ENCODE data around the gene B3GNT4. TPM values are rescaled to one million over a fixed set of nuclear protein-coding genes. Genes with fewer than 3 reads are reported as not detected.
"Not testable (repeated sequence)": the region's sequence is repeated elsewhere in the genome, so short reads cannot be mapped to it uniquely, and the experiment has no call there.

Gene B3GNT4
- total RNA-seq, 1 donor from 2014 or later: 0.46 TPM

DNA sequence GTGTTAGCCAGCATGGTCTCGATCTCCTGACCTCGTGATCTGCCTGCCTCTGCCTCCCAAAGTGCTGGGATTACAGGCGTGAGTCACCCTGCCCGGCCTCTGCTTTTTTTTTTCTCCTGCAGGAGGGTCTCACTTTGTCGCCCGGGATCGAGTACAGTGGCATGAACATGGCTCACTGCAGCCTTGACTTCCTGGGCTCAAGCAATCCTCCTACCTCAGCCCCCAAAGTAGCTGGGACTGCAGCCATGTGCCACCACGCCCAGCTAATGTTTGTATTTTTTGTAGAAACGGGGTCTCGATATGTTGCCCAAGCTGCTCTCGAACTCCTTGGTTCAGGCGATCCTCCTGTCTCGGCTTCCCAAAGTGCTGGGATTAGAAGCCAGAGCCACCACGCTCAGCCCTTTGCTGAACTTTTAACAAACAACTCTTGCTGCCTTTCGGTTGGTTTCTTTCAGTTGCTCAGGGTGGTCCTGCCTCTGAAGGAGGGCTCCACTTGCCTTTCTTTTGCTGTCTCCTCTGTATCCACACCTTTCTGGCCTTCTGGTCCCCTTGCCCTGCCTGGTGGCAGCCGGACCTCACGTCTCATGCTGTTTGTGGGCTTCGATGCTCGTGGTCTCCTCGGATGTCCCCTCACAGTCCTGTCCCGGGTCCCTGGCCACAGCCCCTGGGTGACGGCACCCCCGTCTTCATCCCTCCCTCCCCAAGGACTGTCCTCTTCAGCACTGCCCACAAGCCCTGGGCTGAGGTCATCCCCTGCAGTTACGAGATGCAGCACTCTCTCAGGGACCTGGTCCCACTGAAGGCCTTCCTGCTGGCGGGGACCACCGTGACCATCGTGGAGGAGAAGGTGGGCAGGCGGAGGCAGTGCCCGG lies 3.8 kb upstream of the B3GNT4 start:
- no peak for ATAC-seq
- intact Hi-C loops (cut with DNase I): no loop called here
- Histone ChIP-seq H3K4me1 (peaks cover 13% of the 10 kb centered on the region), H3K27ac (no peak overlapping the region), H3K36me3 (no peaks in the 10 kb centered on the region), H3K4me3 (no peak overlapping the region), H3K9me3 (no peaks in the 10 kb centered on the region), H3K27me3 (peaks cover 60% of the 10 kb centered on the region)
- TF ChIP-seq, protein P1, sequence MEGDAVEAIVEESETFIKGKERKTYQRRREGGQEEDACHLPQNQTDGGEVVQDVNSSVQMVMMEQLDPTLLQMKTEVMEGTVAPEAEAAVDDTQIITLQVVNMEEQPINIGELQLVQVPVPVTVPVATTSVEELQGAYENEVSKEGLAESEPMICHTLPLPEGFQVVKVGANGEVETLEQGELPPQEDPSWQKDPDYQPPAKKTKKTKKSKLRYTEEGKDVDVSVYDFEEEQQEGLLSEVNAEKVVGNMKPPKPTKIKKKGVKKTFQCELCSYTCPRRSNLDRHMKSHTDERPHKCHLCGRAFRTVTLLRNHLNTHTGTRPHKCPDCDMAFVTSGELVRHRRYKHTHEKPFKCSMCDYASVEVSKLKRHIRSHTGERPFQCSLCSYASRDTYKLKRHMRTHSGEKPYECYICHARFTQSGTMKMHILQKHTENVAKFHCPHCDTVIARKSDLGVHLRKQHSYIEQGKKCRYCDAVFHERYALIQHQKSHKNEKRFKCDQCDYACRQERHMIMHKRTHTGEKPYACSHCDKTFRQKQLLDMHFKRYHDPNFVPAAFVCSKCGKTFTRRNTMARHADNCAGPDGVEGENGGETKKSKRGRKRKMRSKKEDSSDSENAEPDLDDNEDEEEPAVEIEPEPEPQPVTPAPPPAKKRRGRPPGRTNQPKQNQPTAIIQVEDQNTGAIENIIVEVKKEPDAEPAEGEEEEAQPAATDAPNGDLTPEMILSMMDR (IDR thresholded peaks at IDR 0.05): no peak
- peak; percentile 53 for DNase-seq

DNA sequence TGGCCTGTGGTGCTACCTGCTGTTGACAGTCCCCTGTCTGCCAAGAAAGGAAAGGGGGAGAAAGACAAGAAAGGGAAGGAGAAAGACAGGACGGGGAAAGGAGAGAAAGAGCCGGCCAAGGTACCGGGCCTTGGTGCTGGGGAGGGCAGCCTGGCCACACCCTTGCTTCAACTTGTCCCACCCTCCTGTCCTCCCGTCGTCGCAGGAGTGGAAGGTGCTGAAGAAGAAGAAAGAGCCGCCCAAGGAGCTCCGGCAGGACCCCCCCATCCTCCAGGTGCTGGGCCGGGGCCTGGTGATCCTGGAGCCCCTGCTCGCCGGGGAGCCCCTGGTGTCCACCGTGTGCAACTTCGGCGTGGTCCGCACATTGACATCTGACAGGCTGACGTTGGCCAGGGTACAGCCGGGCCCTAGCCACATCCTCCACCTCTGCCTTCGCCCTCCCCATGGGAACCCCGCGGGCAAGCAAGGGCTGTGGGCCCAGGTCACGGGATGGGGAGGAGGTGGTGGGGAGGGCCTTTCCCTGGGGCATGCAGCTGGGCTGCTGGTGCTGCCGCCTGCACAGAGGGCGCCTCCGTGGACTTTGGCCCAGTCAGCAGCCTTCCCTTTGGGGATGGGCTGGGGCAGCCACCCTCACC lies 2.9 kb upstream of the B3GNT4 start:
- Histone ChIP-seq H3K4me1 (peaks cover 13% of the 10 kb centered on the region), H3K27ac (no peak overlapping the region), H3K9me3 (no peaks in the 10 kb centered on the region), H3K27me3 (peaks cover 63% of the 10 kb centered on the region), H3K36me3 (no peaks in the 10 kb centered on the region), H3K4me3 (no peak overlapping the region)
- DNase-seq: peak; percentile 59
- intact Hi-C loops (cut with DNase I): no loop called here
- no peak for ATAC-seq
- TF ChIP-seq, protein P1 (IDR thresholded peaks at IDR 0.05): no peak

DNA sequence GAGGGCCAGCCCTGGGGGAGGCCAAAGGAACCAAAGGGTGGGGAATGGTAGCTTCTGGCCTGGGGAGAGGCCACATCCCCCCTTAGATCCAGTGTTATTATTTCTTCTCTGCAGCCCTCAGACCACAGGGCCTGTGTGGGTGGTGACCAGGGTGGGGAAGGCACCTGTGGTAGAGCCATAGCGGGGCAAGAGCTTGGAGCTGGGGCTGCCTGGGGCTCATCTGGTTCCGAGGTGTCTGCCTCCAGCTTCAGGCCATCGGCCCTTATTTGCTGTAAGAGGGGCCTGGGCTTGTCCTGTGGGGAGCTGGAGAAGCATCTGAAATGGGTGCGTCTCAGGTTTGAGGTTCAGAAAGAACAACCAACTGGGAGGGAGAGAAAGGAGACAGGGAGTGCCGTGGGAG lies 2.1 kb upstream of the B3GNT4 start:
- intact Hi-C loops (cut with DNase I): no loop called here
- H3K4me3 ChIP-seq: no peak overlapping the region
- H3K4me1 ChIP-seq: peaks cover 13% of the 10 kb centered on the region
- DNase-seq: peak; percentile 40
- TF ChIP-seq, protein P1 (IDR thresholded peaks at IDR 0.05): no peak
- H3K9me3 ChIP-seq: no peaks in the 10 kb centered on the region
- ATAC-seq: no peak
- peaks cover 63% of the 10 kb centered on the region for H3K27me3 ChIP-seq
- no peaks in the 10 kb centered on the region for H3K36me3 ChIP-seq
- H3K27ac ChIP-seq: no peak overlapping the region

DNA sequence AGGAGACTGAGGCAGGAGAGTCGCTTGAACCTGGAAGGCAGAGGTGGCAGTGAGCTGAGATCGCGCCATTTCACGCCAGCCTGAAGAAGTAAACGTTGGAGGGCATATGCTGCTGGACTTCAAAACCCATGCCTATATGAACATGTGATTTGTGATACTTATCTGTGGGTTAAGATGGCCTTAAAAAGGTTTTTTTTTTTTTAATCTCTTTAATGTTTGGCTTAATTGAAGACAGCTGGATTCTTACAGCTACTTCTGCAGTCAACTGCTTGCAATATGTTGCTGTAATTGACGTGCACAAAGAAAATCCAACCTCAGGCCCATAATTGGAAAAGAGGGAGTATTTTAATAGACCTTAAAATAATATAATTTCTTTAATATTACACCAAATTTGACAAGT lies 1.5 kb upstream of the B3GNT4 start:
- no peak for ATAC-seq
- intact Hi-C loops (cut with DNase I): no loop called here
- no peak overlapping the region for H3K27ac ChIP-seq
- no peaks in the 10 kb centered on the region for H3K36me3 ChIP-seq
- peaks cover 63% of the 10 kb centered on the region for H3K27me3 ChIP-seq
- H3K4me3 ChIP-seq: no peak overlapping the region
- H3K9me3 ChIP-seq: no peaks in the 10 kb centered on the region
- TF ChIP-seq, protein P1 (IDR thresholded peaks at IDR 0.05): no peak
- DNase-seq: no peak
- H3K4me1 ChIP-seq: peaks cover 13% of the 10 kb centered on the region

DNA sequence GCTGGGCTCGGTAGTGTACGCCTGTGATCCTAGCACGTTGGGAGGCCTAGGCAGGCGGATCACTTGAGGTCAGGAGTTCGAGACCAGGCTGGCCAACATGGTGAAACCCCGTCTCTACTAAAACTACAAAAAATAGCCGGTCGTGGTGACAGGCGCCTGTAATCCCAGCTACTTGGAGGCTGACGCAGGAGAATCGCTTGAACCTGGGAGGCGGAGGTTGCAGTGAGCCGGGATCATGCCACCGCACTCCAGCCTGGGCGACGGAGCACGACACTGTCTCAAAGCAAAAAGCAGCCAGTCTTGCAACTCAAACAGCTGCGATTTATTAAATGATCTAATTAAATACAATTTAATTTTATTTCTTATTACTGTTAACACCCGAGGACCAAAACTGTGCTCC lies 698 bp upstream of the B3GNT4 start:
- H3K36me3 ChIP-seq; H3K9me3 ChIP-seq; intact Hi-C loops (cut with DNase I); ATAC-seq; DNase-seq; H3K27ac ChIP-seq: not testable (repeated sequence)
- Histone ChIP-seq H3K4me1 (peaks cover 13% of the 10 kb centered on the region), H3K27me3 (peaks cover 63% of the 10 kb centered on the region), H3K4me3 (peak overlapping the region; percentile 64)
